Measurements from ENCODE around the gene RHBDL1. TPM values are rescaled to one million over a fixed set of nuclear protein-coding genes. Genes with fewer than 3 reads are reported as not detected.

Gene RHBDL1
- total RNA-seq, 4 donors from 2014 or later = 1.1 to 1.5 (median 1.3) TPM; not detected in 1

DNA sequence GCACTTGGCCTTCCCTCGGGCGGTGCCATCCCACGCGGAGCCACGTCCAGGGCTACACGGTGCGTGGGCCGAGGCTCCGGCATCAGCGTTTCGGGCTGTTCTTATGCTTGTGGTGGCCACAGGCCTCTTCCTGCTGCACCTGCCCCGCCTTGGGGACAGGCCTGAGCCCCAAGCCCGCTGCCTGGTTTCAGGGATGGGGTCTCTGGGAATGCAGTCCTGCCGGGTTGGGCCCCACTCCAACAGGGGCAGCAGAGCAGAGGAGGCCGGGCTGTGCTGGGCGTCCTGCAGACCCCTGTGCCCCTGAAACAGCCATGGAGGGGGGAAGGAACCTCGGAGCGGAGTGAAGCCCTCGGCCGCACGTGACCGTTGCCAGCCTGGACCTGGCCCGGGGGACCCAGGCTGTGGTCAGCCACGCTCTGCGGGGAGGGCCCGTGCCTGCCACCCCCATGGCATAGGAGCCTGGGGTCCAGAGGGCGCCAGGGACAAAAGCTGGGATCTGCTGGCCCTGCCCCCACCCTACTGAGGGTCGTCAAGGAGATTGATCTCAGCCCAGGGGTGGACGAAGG is 45.1 kb upstream of the RHBDL1 start:
- H3K27me3 ChIP-seq = peaks cover 19% of the 10 kb centered on the region
- H3K36me3 ChIP-seq = peaks cover 0 to 65% of the 10 kb centered on the region in 2 donors
- no peak overlapping the region for H3K4me3 ChIP-seq
- peaks cover 2 to 36% (median 23%) of the 10 kb centered on the region in 3 donors for H3K4me1 ChIP-seq
- TF ChIP-seq, protein P1, sequence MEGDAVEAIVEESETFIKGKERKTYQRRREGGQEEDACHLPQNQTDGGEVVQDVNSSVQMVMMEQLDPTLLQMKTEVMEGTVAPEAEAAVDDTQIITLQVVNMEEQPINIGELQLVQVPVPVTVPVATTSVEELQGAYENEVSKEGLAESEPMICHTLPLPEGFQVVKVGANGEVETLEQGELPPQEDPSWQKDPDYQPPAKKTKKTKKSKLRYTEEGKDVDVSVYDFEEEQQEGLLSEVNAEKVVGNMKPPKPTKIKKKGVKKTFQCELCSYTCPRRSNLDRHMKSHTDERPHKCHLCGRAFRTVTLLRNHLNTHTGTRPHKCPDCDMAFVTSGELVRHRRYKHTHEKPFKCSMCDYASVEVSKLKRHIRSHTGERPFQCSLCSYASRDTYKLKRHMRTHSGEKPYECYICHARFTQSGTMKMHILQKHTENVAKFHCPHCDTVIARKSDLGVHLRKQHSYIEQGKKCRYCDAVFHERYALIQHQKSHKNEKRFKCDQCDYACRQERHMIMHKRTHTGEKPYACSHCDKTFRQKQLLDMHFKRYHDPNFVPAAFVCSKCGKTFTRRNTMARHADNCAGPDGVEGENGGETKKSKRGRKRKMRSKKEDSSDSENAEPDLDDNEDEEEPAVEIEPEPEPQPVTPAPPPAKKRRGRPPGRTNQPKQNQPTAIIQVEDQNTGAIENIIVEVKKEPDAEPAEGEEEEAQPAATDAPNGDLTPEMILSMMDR (IDR thresholded peaks at IDR 0.05) = no peak
- TF ChIP-seq EP300 (IDR thresholded peaks at IDR 0.05) (no peak), POLR2AphosphoS5 (IDR thresholded peaks at IDR 0.05) (no peak), POLR2A (IDR thresholded peaks at IDR 0.05) (no peak)
- no peak for ATAC-seq
- H3K27ac ChIP-seq = no peak overlapping the region
- no peaks in the 10 kb centered on the region for H3K9me3 ChIP-seq
- no CpG with 5 or more reads among the region's 29 CpGs for WGBS, 2 donors (ENCODE audit: low coverage in 1 of 2)

DNA sequence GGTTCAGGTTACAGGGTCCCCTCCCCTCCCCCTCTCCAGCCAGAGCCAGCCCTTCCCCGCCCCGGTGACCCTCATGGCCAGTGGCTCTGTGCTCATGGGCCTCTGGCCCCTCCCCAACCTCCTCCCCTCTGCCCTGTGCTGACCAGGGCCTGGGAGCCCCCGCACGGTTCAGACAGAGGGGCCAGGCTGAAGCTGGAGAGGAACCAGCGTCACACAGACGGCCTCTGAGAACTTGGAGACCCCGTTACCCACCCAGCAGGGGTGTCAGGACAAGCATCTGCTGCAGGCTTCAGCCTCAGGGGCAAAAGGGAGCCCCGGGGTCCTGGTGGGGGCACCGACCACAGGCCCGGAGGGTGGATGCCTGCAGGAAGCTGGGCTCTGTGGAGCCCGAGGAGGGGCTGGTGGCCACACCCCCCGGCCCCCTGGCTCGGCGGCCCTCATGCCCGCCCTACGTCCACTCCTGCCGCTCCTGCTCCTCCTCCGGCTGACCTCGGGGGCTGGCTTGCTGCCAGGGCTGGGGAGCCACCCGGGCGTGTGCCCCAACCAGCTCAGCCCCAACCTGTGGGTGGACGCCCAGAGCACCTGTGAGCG is 44.6 kb upstream of the RHBDL1 start, which contains the start of gene WFIKKN1:
Gene WFIKKN1, plus strand, starts transcription at position 171 of the 591 bp plus-strand sequence. Its CDS starts 269 bp downstream, at position 440.
- Histone ChIP-seq H3K36me3 (peaks cover 0 to 60% of the 10 kb centered on the region in 2 donors), H3K4me1 (peaks cover 2 to 42% (median 28%) of the 10 kb centered on the region in 3 donors), H3K4me3 (no peak within 1 kb of the TSS), H3K27ac (no peak within 1 kb of the TSS), H3K9me3 (no peaks in the 10 kb centered on the region), H3K27me3 (peaks cover 19% of the 10 kb centered on the region)
- no CpG with 5 or more reads among the region's 23 CpGs for WGBS, 2 donors (ENCODE audit: low coverage in 1 of 2)
- TF ChIP-seq POLR2AphosphoS5 (IDR thresholded peaks at IDR 0.05) = no peak
- TF ChIP-seq EP300 (IDR thresholded peaks at IDR 0.05) = no peak
- no peak for TF ChIP-seq POLR2A (IDR thresholded peaks at IDR 0.05)
- ATAC-seq = no peak

DNA sequence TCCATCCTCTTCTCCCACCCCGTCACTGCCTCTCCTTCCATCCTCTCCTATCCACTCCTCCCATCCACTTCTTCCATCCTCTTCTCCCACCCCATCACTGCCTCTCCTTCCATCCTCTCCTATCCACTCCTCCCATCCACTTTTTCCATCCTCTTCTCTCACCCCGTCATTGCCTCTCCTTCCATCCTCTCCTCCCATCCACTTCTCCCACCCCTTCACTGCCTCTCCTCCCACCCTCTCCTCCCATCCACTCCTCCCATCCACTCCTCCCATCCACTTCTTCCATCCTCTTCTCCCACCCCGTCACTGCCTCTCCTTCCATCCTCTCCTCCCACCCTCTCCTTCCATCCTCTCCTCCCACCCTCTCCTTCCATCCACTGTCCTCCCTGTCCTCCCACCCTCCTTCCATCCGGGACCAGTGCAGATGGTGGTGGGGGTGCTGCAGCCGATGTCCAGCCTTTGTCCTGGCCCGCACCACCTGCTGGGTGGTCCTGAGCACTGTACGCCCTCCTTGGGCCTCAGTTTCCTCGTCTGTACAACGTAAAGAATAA is 43.6 kb upstream of the RHBDL1 start:
- H3K36me3 ChIP-seq = peaks cover 0 to 50% of the 10 kb centered on the region in 2 donors
- H3K27me3 ChIP-seq = peaks cover 19% of the 10 kb centered on the region
- TF ChIP-seq EP300 (IDR thresholded peaks at IDR 0.05) = no peak
- TF ChIP-seq, protein P1 (IDR thresholded peaks at IDR 0.05) = no peak
- no peak for TF ChIP-seq POLR2A (IDR thresholded peaks at IDR 0.05)
- no peak for TF ChIP-seq POLR2AphosphoS5 (IDR thresholded peaks at IDR 0.05)
- H3K4me1 ChIP-seq = peaks cover 2 to 44% (median 28%) of the 10 kb centered on the region in 3 donors
- WGBS, 2 donors (ENCODE audit: low coverage in 1 of 2) = 8 to 25% methylated on average over 2 to 3 of the region's 9 CpGs
- no peak overlapping the region for H3K4me3 ChIP-seq
- H3K27ac ChIP-seq = no peak overlapping the region
- H3K9me3 ChIP-seq = no peaks in the 10 kb centered on the region
- no peak for ATAC-seq

DNA sequence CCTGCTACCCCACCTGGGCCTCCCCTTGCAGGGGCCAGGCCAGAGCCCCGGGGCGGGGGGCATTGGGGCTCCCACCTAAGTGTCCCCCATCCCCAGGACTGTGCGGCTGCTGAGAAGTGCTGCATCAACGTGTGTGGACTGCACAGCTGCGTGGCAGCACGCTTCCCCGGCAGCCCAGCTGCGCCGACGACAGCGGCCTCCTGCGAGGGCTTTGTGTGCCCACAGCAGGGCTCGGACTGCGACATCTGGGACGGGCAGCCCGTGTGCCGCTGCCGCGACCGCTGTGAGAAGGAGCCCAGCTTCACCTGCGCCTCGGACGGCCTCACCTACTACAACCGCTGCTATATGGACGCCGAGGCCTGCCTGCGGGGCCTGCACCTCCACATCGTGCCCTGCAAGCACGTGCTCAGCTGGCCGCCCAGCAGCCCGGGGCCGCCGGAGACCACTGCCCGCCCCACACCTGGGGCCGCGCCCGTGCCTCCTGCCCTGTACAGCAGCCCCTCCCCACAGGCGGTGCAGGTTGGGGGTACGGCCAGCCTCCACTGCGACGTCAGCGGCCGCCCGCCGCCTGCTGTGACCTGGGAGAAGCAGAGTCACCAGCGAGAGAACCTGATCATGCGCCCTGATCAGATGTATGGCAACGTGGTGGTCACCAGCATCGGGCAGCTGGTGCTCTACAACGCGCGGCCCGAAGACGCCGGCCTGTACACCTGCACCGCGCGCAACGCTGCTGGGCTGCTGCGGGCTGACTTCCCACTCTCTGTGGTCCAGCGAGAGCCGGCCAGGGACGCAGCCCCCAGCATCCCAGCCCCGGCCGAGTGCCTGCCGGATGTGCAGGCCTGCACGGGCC is 42.8 kb upstream of the RHBDL1 start:
- Histone ChIP-seq H3K36me3 (peaks cover 0 to 42% of the 10 kb centered on the region in 2 donors), H3K4me3 (no peak overlapping the region), H3K4me1 (peaks cover 2 to 50% (median 33%) of the 10 kb centered on the region in 3 donors), H3K27me3 (peaks cover 19% of the 10 kb centered on the region), H3K27ac (no peak overlapping the region), H3K9me3 (no peaks in the 10 kb centered on the region)
- TF ChIP-seq POLR2AphosphoS5 (IDR thresholded peaks at IDR 0.05) (no peak), EP300 (IDR thresholded peaks at IDR 0.05) (no peak), POLR2A (IDR thresholded peaks at IDR 0.05) (no peak)
- TF ChIP-seq, protein P1 (IDR thresholded peaks at IDR 0.05) = no peak
- no peak for ATAC-seq
- WGBS, 2 donors (ENCODE audit: low coverage in 1 of 2) = 100% methylated on average over 1 of the region's 67 CpGs; no CpG with 5 or more reads in 1 of the 2 donors
